Measurements from ENCODE around the gene ZNF280C.

- TF ChIP-seq POLR2A (IDR thresholded peaks at IDR 0.05) (no peak), CTCF (IDR thresholded peaks at IDR 0.05) (no peak)
Observed at GRCh38 chrX:130224810-130225209, 43.9 kb downstream of the ZNF280C start.

All from uterus (tissue), 2 donors.